ENCODE measurements around the gene SLC22A4.

DNA sequence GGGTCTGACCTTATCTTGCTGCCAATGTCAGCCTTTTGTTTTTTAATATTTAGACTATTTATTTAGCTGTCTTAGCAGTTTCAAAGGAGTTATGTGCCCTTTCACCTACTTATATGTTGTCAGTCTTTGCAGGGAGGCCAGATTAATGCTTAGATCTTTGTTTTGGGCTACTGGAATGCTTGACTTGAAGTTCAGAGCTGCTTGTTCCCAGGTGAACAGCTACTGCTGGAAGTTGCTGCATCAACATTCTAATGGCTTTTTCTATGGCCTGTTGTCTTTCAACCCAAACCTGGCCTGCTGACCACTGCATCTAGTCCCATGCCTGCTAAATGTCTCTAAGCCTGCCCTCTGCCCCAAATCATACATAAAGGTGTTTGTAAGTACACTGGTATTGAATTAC lies 78.3 kb downstream of the SLC22A4 start:
- TF ChIP-seq CTCF (optimal IDR thresholded peaks at IDR 0.05 in 1 of 3, IDR thresholded peaks at IDR 0.05 in 1 of 3, conservative IDR thresholded peaks at IDR 0.05 in 1 of 3; ENCODE audit: extremely low read depth in 1 of 3, insufficient read depth in 2 of 3, low read length in 3 of 3) (no peak), EZH2 (IDR thresholded peaks at IDR 0.05; ENCODE audit: low read length) (no peak)
